RWPE2 (cell line): Measurements from ENCODE around the gene CEP55.

Source experiments
- ATAC-seq: fragments of 200-7000 bp; cut with Tn5 transposase; 3 replicates; pipeline ENCODE4 v1.9.1; 2021; ENCODE audit warnings: low read depth
- DNase-seq: peaks from one replicate; pipeline ENCODE4 v3.0.0-alpha.2; 2020; ENCODE audit warnings: low spot score
- H3K27ac ChIP-seq: fragments of 450-650 bp; 2 replicates; pipeline ENCODE4 v1.5.1; 2017; ENCODE audit warnings: mild to moderate bottlenecking; ENCODE audit not compliant: poor library complexity, severe bottlenecking
- H3K27me3 ChIP-seq: fragments of 250-450 bp; sonication (Bioruptor Pico); 2 replicates; pipeline ENCODE4 v1.5.1; 2021; ENCODE audit warnings: mild to moderate bottlenecking, moderate library complexity; ENCODE audit not compliant: insufficient read depth, poor library complexity, severe bottlenecking
- H3K36me3 ChIP-seq: fragments of 250-450 bp; sonication (Bioruptor Pico); 2 replicates; pipeline ENCODE4 v1.5.1; 2020; ENCODE audit warnings: low read depth, mild to moderate bottlenecking, moderate library complexity
- H3K4me1 ChIP-seq: fragments of 250-450 bp; sonication (Bioruptor Pico); 2 replicates; pipeline ENCODE4 v1.5.1; 2021; ENCODE audit warnings: mild to moderate bottlenecking, moderate library complexity; ENCODE audit not compliant: insufficient read depth, poor library complexity, severe bottlenecking
- H3K4me3 ChIP-seq: fragments of 250-450 bp; sonication (Bioruptor Pico); 2 replicates; pipeline ENCODE4 v1.5.1; 2021; ENCODE audit warnings: mild to moderate bottlenecking, moderate library complexity; ENCODE audit not compliant: severe bottlenecking
- H3K9me3 ChIP-seq: fragments of 250-450 bp; sonication (Bioruptor Pico); 2 replicates; pipeline ENCODE4 v1.5.1; 2021; ENCODE audit warnings: mild to moderate bottlenecking, moderate library complexity; ENCODE audit not compliant: severe bottlenecking
- TF ChIP-seq, protein P1 (sequence below): fragments of 450-650 bp; IDR thresholded peaks from one replicate; pipeline ENCODE4 v1.5.1; 2017; ENCODE audit warnings: mild to moderate bottlenecking, moderate library complexity; ENCODE audit not compliant: poor library complexity, severe bottlenecking

CEP55 gene

DNA sequence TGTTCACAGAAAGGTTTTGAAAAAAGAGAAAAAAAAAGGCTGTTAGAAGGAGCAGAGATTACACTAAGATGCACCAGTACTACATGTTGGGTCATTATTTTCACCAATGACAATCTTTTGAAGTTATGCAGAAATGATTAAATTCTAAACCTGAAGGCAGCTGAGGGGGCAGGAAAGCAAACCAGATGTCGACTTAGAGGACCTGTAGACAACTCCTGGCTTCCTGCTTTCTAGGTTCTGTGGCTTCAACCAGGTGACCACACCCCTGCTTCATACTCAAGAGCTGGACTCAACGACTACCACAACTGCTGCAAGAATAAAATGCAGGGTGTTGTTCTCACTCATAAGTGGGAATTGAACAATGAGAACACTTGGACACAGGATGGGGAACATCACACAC, 44.3 kb upstream of the CEP55 start:
- ATAC-seq (no peak), DNase-seq (no peak)
- Histone ChIP-seq H3K4me1 (peaks cover 2% of the 10 kb centered on the region), H3K9me3 (no peaks in the 10 kb centered on the region), H3K36me3 (peaks cover 96% of the 10 kb centered on the region), H3K27me3 (no peaks in the 10 kb centered on the region), H3K4me3 (no peak overlapping the region), H3K27ac (peak overlapping the region; percentile 14)
- TF ChIP-seq, protein P1, sequence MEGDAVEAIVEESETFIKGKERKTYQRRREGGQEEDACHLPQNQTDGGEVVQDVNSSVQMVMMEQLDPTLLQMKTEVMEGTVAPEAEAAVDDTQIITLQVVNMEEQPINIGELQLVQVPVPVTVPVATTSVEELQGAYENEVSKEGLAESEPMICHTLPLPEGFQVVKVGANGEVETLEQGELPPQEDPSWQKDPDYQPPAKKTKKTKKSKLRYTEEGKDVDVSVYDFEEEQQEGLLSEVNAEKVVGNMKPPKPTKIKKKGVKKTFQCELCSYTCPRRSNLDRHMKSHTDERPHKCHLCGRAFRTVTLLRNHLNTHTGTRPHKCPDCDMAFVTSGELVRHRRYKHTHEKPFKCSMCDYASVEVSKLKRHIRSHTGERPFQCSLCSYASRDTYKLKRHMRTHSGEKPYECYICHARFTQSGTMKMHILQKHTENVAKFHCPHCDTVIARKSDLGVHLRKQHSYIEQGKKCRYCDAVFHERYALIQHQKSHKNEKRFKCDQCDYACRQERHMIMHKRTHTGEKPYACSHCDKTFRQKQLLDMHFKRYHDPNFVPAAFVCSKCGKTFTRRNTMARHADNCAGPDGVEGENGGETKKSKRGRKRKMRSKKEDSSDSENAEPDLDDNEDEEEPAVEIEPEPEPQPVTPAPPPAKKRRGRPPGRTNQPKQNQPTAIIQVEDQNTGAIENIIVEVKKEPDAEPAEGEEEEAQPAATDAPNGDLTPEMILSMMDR: no peak

DNA sequence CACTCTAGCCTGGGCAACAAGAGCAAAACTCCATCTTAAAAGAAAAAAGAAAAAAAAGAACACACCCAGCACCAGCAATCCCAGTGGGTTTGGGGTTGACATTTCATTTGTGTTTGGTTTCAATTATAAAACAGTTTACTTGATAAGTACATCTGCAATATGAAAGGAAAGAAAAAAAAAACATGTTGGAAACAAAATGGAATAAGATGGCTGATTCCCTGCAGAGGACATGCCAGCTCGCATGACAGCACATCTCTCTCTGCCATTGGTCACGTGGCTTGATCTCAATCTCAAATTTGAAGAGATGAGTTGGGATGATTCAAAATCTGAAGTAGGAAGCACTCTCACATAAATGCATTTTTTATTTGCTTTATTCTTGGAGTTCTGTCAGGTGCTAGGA, 42.3 kb upstream of the CEP55 start:
- ATAC-seq (no peak), DNase-seq (no peak)
- peaks cover 10% of the 10 kb centered on the region for H3K4me1 ChIP-seq
- no peaks in the 10 kb centered on the region for H3K27me3 ChIP-seq
- no peak overlapping the region for H3K4me3 ChIP-seq
- H3K27ac ChIP-seq: peak overlapping the region; percentile 14
- H3K9me3 ChIP-seq: no peaks in the 10 kb centered on the region
- TF ChIP-seq, protein P1: no peak
- H3K36me3 ChIP-seq: peaks cover 93% of the 10 kb centered on the region

DNA sequence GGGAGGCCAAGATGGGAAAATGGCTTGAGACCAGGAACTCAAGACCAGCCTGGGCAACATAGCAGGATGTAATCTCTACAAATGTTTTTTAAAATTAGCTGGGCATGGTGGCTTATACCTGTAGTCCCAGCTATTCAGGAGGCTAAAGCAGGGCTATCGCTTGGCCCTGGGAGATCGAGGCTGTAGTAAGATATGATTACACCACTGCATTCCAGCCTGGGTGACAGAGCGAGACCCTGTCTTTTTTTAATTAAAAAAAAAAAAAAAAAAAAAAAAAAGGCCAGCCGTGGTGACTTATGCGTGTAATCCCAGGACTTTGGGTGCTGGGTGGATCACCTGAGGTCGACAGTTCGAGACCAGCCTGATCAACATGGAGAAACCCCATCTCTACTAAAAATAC, 41.7 kb upstream of the CEP55 start:
- no peak overlapping the region for H3K4me3 ChIP-seq
- H3K27ac ChIP-seq: peak overlapping the region; percentile 14
- H3K36me3 ChIP-seq: peaks cover 93% of the 10 kb centered on the region
- DNase-seq (no peak), ATAC-seq (no peak)
- H3K4me1 ChIP-seq: peaks cover 16% of the 10 kb centered on the region
- TF ChIP-seq, protein P1: no peak
- H3K9me3 ChIP-seq: no peaks in the 10 kb centered on the region
- no peaks in the 10 kb centered on the region for H3K27me3 ChIP-seq

DNA sequence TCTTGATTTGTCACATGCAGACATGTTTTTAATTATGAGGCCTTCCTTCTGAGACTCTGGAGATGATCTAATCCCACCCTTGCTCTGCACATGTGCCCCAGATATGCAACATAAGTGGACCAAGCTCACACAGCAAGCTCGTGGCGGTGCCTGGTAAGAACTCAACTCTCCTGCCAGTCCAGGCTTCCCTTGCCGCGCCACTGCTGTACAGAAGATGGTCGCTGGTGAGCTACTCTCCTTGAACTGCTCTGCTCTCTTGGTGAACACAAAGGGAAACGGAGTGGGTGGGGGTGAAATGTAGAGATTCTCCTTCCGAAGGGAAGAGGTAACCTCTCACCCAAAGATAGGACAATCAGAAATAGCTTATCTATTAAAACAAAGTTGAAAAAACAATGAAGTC, 39.9 kb upstream of the CEP55 start:
- peak overlapping the region; percentile 98 for H3K27ac ChIP-seq

DNA sequence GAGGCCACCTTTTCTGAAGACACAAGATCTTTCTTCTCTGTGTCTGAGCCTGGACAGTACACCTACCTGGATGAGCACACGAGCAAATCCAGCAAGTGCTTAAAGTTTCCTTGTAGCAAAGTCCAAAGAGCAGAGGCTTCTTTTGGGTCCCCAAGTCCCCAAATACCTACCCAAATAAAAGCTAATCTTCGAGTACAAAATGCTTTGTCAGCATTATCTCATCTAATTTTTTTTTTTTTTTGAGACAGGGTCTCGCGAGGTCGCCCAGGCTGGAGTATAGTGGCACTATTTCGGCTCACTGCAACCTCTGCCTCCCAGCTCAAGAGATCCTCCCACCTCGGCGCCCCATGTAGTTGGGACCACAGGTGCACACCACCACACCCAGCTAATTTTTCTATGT, 38.9 kb upstream of the CEP55 start:
- peaks cover 32% of the 10 kb centered on the region for H3K4me1 ChIP-seq
- no peaks in the 10 kb centered on the region for H3K9me3 ChIP-seq
- ATAC-seq (no peak), DNase-seq (no peak)
- TF ChIP-seq, protein P1: no peak
- H3K4me3 ChIP-seq: no peak overlapping the region
- peak overlapping the region; percentile 98 for H3K27ac ChIP-seq
- H3K36me3 ChIP-seq: peaks cover 84% of the 10 kb centered on the region
- H3K27me3 ChIP-seq: no peaks in the 10 kb centered on the region

More for the DNA sequence above, 39.9 kb upstream of the CEP55 start:
- Histone ChIP-seq H3K27me3 (no peaks in the 10 kb centered on the region), H3K9me3 (no peaks in the 10 kb centered on the region), H3K36me3 (peaks cover 92% of the 10 kb centered on the region), H3K4me1 (peaks cover 22% of the 10 kb centered on the region), H3K4me3 (no peak overlapping the region)
- ATAC-seq (no peak), DNase-seq (no peak)
- TF ChIP-seq, protein P1: no peak
